Gastrocnemius medialis (tissue), 4 donors: ENCODE measurements around the gene GALR1. TPM values are rescaled to one million over a fixed set of nuclear protein-coding genes. Genes with fewer than 3 reads are reported as not detected.

Experiments used
- ATAC-seq, 2 donors: fragments of 150-250 bp; one replicate each; pipeline ENCODE4 v1.9.1; 2016
- DNase-seq, 2 donors: peaks; one replicate each; pipeline ENCODE4 v3.0.0-alpha.2; 2019
- H3K27ac ChIP-seq, 4 donors: fragments of 200-600 bp; sonication (generic); 1 replicate in 1 of 4; 2 replicates in 3 of 4; pipeline ENCODE4 v1.5.1; 2016 to 2018; ENCODE audit warnings: mild to moderate bottlenecking in 2 of 4, moderate library complexity in 1 of 4
- H3K27me3 ChIP-seq, 3 donors: fragments of 200-600 bp; sonication (generic) in 2 of 3; 1 replicate in 1 of 3; 2 replicates in 2 of 3; pipeline versions ENCODE4 v1.5.1 to v1.6.0; 2016 to 2019; ENCODE audit warnings: mild to moderate bottlenecking in 1 of 3, moderate library complexity in 1 of 3
- H3K36me3 ChIP-seq, 2 donors: fragments of 200-600 bp; sonication (generic) in 1 of 2; one replicate each; pipeline ENCODE4 v1.5.1; 2017 to 2018
- H3K4me1 ChIP-seq, 2 donors: fragments of 200-600 bp; sonication (generic) in 1 of 2; one replicate each; pipeline ENCODE4 v1.5.1; 2016 to 2017; ENCODE audit warnings: mild to moderate bottlenecking in 2 of 2
- H3K4me3 ChIP-seq, 4 donors: fragments of 200-600 bp; sonication (generic) in 3 of 4; 1 replicate in 1 of 4; 2 replicates in 3 of 4; pipeline ENCODE4 v1.5.1; 2016 to 2019; ENCODE audit warnings: mild to moderate bottlenecking in 2 of 4
- H3K9me3 ChIP-seq, 3 donors: fragments of 200-600 bp; sonication (generic) in 2 of 3; 1 replicate in 1 of 3; 2 replicates in 2 of 3; pipeline ENCODE4 v1.5.1; 2016 to 2019
- POLR2A ChIP-seq, 2 donors: fragments of 450-650 bp; IDR thresholded peaks; one replicate each; pipeline ENCODE4 v1.6.1; 2017; ENCODE audit warnings: antibody characterized with exemption in 2 of 2, mild to moderate bottlenecking in 2 of 2, moderate library complexity in 2 of 2
- in situ Hi-C, 4 donors: fragments of 200-750 bp; cut with MboI; loops; one replicate each; pipeline versions ENCODE4 v1.15.0 to v1.8.0; 2017; ENCODE audit warnings: low sequenced_read_pairs in 4 of 4
- intact Hi-C: fragments of 100-400 bp; cut with DNase I; formaldehyde crosslinking; loops from one replicate; pipeline ENCODE4 v1.15.1; 2023; ENCODE audit warnings: low total_unique reads
- total RNA-seq, 4 donors: library from RNA; depleted of rRNA; stranded (reverse); fragments of >200 nt; gene quantifications; one replicate each; pipeline versions ENCODE4 v1.1.0 to v1.2.3, GENCODE V29; 2016
- TF ChIP-seq, protein P1 (sequence below), 5 experiments: fragments of 450-650 bp in 3 of 5; fragments of 200-600 bp in 2 of 5; sonication (generic) in 2 of 5; IDR thresholded peaks in 4 of 5; conservative IDR thresholded peaks in 1 of 5; 1 replicate in 4 of 5; 2 replicates in 1 of 5; pipeline ENCODE4 v1.5.1; 2016 to 2019; ENCODE audit warnings: antibody characterized with exemption in 5 of 5, mild to moderate bottlenecking in 3 of 5, moderate library complexity in 3 of 5

Gene GALR1
- total RNA-seq, 4 donors from 2014 or later, result not detected

DNA sequence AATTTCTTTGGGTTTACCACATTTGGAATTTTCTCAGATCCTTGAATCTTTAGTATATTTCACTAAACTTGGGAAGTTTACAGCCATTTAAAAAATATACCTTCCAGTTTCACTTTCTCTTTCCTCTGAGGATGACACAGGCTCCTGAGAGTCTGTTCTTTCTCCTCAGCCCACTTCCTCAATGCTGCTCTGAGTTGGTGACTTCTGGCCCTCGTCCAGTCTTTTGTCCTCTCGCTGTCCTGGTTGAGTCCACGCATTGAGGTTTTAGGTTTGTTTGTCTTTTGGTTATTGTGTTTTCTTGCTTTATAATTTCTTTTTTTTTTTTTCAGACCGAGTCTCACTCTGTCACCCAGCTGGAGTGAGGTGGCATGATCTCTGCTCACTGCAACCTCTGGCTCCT, 40.7 kb upstream of the GALR1 start:
- Histone ChIP-seq H3K4me1 (peaks cover 0 to 32% of the 10 kb centered on the region in 2 donors), H3K4me3 (peak overlapping the region in 3 of 4 donors; percentile 18 to 33 (median 29)), H3K36me3 (no peaks in the 10 kb centered on the region), H3K27ac (peak overlapping the region; percentile 2 to 76 (median 62)), H3K27me3 (no peaks in the 10 kb centered on the region), H3K9me3 (no peaks in the 10 kb centered on the region)
- intact Hi-C loops, result no loop called here
- no peak for TF ChIP-seq POLR2A (IDR thresholded peaks at IDR 0.05)
- TF ChIP-seq, protein P1, sequence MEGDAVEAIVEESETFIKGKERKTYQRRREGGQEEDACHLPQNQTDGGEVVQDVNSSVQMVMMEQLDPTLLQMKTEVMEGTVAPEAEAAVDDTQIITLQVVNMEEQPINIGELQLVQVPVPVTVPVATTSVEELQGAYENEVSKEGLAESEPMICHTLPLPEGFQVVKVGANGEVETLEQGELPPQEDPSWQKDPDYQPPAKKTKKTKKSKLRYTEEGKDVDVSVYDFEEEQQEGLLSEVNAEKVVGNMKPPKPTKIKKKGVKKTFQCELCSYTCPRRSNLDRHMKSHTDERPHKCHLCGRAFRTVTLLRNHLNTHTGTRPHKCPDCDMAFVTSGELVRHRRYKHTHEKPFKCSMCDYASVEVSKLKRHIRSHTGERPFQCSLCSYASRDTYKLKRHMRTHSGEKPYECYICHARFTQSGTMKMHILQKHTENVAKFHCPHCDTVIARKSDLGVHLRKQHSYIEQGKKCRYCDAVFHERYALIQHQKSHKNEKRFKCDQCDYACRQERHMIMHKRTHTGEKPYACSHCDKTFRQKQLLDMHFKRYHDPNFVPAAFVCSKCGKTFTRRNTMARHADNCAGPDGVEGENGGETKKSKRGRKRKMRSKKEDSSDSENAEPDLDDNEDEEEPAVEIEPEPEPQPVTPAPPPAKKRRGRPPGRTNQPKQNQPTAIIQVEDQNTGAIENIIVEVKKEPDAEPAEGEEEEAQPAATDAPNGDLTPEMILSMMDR (IDR thresholded peaks at IDR 0.05 in 4 of 5, conservative IDR thresholded peaks at IDR 0.05 in 1 of 5), result no peak
- ATAC-seq, result no peak
- peak in 1 of 2 donors; percentile 31 for DNase-seq
- in situ Hi-C loops, result loop anchor here in 3 of 4 donors (5.0 to 25.0 kb wide), 5 partner anchors 142 to 222 kb away; no protein-coding TSS in a partner anchor

DNA sequence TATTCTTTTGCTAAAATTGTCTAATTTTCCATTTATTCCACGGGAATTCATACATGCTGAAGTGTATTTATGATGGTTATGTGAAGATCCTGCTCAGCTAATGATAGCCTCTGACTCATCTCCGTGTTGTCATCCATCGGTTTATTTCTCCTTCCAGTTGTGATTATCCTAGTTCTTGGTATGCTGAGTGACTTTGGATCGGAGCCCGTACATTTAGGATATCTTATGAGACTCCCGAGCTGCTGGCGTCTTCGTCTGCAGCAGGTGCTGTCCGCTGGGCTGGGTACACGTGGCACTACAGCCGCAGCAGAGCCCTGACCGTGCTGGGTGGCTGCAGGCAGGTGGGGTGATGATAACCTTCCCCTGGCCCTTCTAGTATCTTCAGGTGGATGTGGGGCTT, 40.1 kb upstream of the GALR1 start:
- intact Hi-C loops, result no loop called here
- ATAC-seq (peak; percentile 26 to 64), DNase-seq (peak; percentile 28 to 51)
- Histone ChIP-seq H3K27ac (peak overlapping the region in 2 of 4 donors; percentile 75 to 76), H3K27me3 (no peaks in the 10 kb centered on the region), H3K4me3 (peak overlapping the region in 1 of 4 donors; percentile 29), H3K4me1 (peaks cover 0 to 32% of the 10 kb centered on the region in 2 donors), H3K36me3 (no peaks in the 10 kb centered on the region), H3K9me3 (no peaks in the 10 kb centered on the region)
- in situ Hi-C loops, result loop anchor here in 3 of 4 donors (5.0 to 25.0 kb wide), 5 partner anchors 142 to 222 kb away; no protein-coding TSS in a partner anchor
- TF ChIP-seq, protein P1 (IDR thresholded peaks at IDR 0.05 in 4 of 5, conservative IDR thresholded peaks at IDR 0.05 in 1 of 5), result no peak
- TF ChIP-seq POLR2A (IDR thresholded peaks at IDR 0.05), result no peak

DNA sequence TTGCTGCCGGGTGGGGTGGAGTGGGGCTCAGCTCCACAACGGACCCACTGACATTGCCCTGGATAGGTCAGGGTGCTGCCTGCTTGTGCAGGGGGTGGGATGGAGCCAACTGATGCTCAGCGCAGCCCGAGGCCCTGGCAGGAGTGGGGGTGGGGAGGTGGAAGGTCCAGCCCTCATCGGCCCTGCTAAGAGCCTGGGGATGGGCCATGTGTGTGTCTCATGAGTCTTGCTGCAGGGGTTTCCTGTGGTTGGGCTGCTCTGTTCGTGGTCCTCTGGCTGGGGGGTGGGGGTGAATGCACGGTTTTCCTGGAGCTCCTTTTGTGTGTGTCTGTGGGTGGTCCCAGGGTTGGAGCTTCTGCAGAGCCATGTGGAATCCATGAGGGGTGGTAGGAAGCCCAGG, 39.4 kb upstream of the GALR1 start:
- TF ChIP-seq POLR2A (IDR thresholded peaks at IDR 0.05), result no peak
- peak overlapping the region in 1 of 4 donors; percentile 28 for H3K27ac ChIP-seq
- H3K9me3 ChIP-seq, result no peaks in the 10 kb centered on the region
- peaks cover 0 to 32% of the 10 kb centered on the region in 2 donors for H3K4me1 ChIP-seq
- no peaks in the 10 kb centered on the region for H3K27me3 ChIP-seq
- in situ Hi-C loops (loop anchor here in 2 of 4 donors (25.0 kb wide), 2 partner anchors 148 to 223 kb away; no protein-coding TSS in a partner anchor), intact Hi-C loops (loop anchor here (5.0 to 10.0 kb wide), 2 partner anchors 153 to 335 kb away; no protein-coding TSS in a partner anchor)
- no peaks in the 10 kb centered on the region for H3K36me3 ChIP-seq
- DNase-seq (no peak), ATAC-seq (no peak)
- no peak overlapping the region for H3K4me3 ChIP-seq

DNA sequence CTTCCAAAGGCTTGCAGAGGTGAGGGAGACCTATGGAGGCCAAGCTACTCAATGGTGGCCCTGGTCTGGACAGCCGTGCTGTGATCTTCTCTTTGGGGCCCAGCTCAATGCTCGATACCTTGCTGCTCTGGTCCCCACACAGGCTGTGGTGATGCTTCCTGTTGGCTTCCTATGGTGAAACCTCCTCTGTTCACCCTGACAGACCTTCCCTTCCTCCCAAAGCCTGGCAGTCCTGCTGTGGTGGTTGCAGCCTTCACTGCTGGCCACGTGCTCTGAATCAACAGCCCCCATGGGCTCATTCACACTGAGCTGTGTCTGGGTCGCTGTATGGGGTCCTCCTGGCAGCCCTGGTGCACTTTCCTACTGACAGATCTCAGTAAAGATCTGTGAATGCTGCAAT, 31.0 kb upstream of the GALR1 start:
- H3K4me3 ChIP-seq, result no peak overlapping the region
- no peaks in the 10 kb centered on the region for H3K9me3 ChIP-seq
- no peak for TF ChIP-seq POLR2A (IDR thresholded peaks at IDR 0.05)
- TF ChIP-seq, protein P1 (IDR thresholded peaks at IDR 0.05 in 4 of 5, conservative IDR thresholded peaks at IDR 0.05 in 1 of 5), result no peak
- no peaks in the 10 kb centered on the region for H3K4me1 ChIP-seq
- ATAC-seq, result no peak
- intact Hi-C loops (loop anchor here (10.0 kb wide), 1 partner anchor 344 kb away; no protein-coding TSS in a partner anchor), in situ Hi-C loops (loop anchor here in 2 of 4 donors (25.0 kb wide), 2 partner anchors 156 to 231 kb away; no protein-coding TSS in a partner anchor)
- no peak overlapping the region for H3K27ac ChIP-seq
- H3K27me3 ChIP-seq, result peaks cover 0 to 2% (median 0%) of the 10 kb centered on the region in 3 donors
- no peaks in the 10 kb centered on the region for H3K36me3 ChIP-seq
- no peak for DNase-seq

DNA sequence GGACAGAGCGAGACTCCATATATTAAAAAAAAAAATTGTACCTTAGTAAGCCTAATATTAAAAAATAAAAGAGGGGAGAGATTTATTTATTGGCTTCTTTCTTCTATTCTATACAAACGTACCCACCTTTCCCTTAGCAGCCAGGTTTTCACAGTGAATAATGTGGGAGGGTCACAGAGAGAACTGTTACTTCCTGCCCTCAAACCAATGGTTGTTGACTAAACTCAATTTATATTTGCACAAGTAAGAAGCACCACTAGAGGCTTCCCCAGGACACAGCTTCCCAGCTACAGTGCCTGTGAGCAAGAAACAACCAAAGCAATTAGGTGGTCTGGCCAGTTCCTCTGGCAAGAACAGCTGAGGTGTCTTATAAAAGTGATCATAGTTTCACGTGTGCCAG, 28.9 kb upstream of the GALR1 start:
- H3K36me3 ChIP-seq, result no peaks in the 10 kb centered on the region
- in situ Hi-C loops (loop anchor here in 2 of 4 donors (25.0 kb wide), 2 partner anchors 158 to 233 kb away; no protein-coding TSS in a partner anchor), intact Hi-C loops (loop anchor here (10.0 kb wide), 1 partner anchor 46 kb away; no protein-coding TSS in a partner anchor)
- DNase-seq, result no peak
- no peaks in the 10 kb centered on the region for H3K9me3 ChIP-seq
- H3K4me1 ChIP-seq, result no peaks in the 10 kb centered on the region
- H3K4me3 ChIP-seq, result no peak overlapping the region
- TF ChIP-seq, protein P1 (IDR thresholded peaks at IDR 0.05 in 4 of 5, conservative IDR thresholded peaks at IDR 0.05 in 1 of 5), result no peak
- H3K27ac ChIP-seq, result no peak overlapping the region
- peaks cover 0 to 2% (median 0%) of the 10 kb centered on the region in 3 donors for H3K27me3 ChIP-seq
- ATAC-seq, result no peak
